Measurements from ENCODE around the gene KATNB1. TPM values are rescaled to one million over a fixed set of nuclear protein-coding genes. Genes with fewer than 3 reads are reported as not detected.

KATNB1 gene
- total RNA-seq, 1 experiment from 2014 or later = 32.2 TPM

- ChIA-PET RAD21 (ENCODE audit: low non-redundant PET in 1 of 2, low total read pairs in 2 of 2, uncharacterized antibody in 2 of 2, unreplicated experiment in 2 of 2) (no interaction called here), CTCF (no interaction called here), POLR2A (no interaction called here)
- H3K4me3 ChIP-seq (replicated peaks in 1 of 2; ENCODE audit: low read depth in 1 of 2, low read length in 2 of 2) = no peak overlapping the region
- H4K20me1 ChIP-seq (ENCODE audit: insufficient read depth) = no peaks in the 10 kb centered on the region
- ATAC-seq (no peak), DNase-seq (ENCODE audit: low read depth, low spot score) (no peak)
- intact Hi-C loops (cut with micrococcal nuclease) = no loop called here
- no peaks in the 10 kb centered on the region for H3K9me2 ChIP-seq (ENCODE audit: insufficient read depth)
- H3K4me2 ChIP-seq (ENCODE audit: low read length) = no peak overlapping the region
- no TSS peak for BruUV-seq (replicated peaks)
- H3K27ac ChIP-seq (ENCODE audit: low read depth, low read length) = no peak overlapping the region
- no peaks in the 10 kb centered on the region for H3K4me1 ChIP-seq (ENCODE audit: control insufficient read depth in 1 of 2, insufficient read depth in 2 of 2, low read length in 2 of 2)
- no peaks in the 10 kb centered on the region; a peak in 1 of 4 replicates for H3K36me3 ChIP-seq (ENCODE audit: control insufficient read depth in 1 of 2, insufficient read depth in 2 of 2, low read length in 2 of 2)
- H3K27me3 ChIP-seq (ENCODE audit: insufficient read depth, low read length) = no peaks in the 10 kb centered on the region
- TF ChIP-seq EZH2phosphoT487 (IDR thresholded peaks at IDR 0.05; ENCODE audit: borderline replicate concordance) (no peak), ELF1 (IDR thresholded peaks at IDR 0.05; ENCODE audit: borderline replicate concordance, low read depth) (no peak), TCF7L2 (IDR thresholded peaks at IDR 0.05; ENCODE audit: borderline replicate concordance, extremely low read depth, insufficient read depth, insufficient read length) (no peak), ATF3 (IDR thresholded peaks at IDR 0.05) (no peak), CTCF (IDR thresholded peaks at IDR 0.05 in 2 of 3, conservative IDR thresholded peaks at IDR 0.05 in 1 of 3; ENCODE audit: borderline replicate concordance in 1 of 3, insufficient read depth in 1 of 3, low read depth in 2 of 3, low read length in 2 of 3) (no peak), RAD21 (IDR thresholded peaks at IDR 0.05; ENCODE audit: low read depth) (no peak), YY1 (IDR thresholded peaks at IDR 0.05; ENCODE audit: extremely low read depth, insufficient replicate concordance, low read depth, low read length) (no peak), SIN3A (IDR thresholded peaks at IDR 0.05; ENCODE audit: low read depth) (no peak), MAX (IDR thresholded peaks at IDR 0.05) (no peak), CEBPB (IDR thresholded peaks at IDR 0.05; ENCODE audit: low read depth) (no peak), SRF (IDR thresholded peaks at IDR 0.05; ENCODE audit: low read depth) (no peak), FOSL1 (IDR thresholded peaks at IDR 0.05; ENCODE audit: low read depth) (no peak), REST (IDR thresholded peaks at IDR 0.05; ENCODE audit: low read depth) (no peak), SP1 (IDR thresholded peaks at IDR 0.05; ENCODE audit: low read depth) (no peak), POLR2A (IDR thresholded peaks at IDR 0.05; ENCODE audit: borderline replicate concordance, extremely low read depth, insufficient read depth, insufficient read length) (no peak)
- no peaks in the 10 kb centered on the region for H3K9me3 ChIP-seq (ENCODE audit: control insufficient read depth in 1 of 2, insufficient read depth in 1 of 2, low read depth in 1 of 2, low read length in 2 of 2)
- H3K79me2 ChIP-seq (ENCODE audit: insufficient read depth, low read length) = no peaks in the 10 kb centered on the region
- no peak overlapping the region for H2AFZ ChIP-seq (ENCODE audit: low read depth, low read length, poor library complexity, severe bottlenecking)
- no peak overlapping the region for H3K9ac ChIP-seq (ENCODE audit: low read length)
These were observed 37.4 kb downstream of the KATNB1 start for GRCh38 chr16:57773019-57773418.
